GM23338 (cell line): ENCODE measurements around the gene GRIN2A. TPM values are rescaled to one million over a fixed set of nuclear protein-coding genes. Genes with fewer than 3 reads are reported as not detected.

Source experiments
- ATAC-seq: fragments of 200-7000 bp; cut with Tn5 transposase; 3 replicates; pipeline ENCODE4 v1.9.1; 2020
- DNase-seq: peaks from one replicate; pipeline ENCODE4 v3.0.0-alpha.2; 2015; ENCODE audit warnings: low spot score
- H2AFZ ChIP-seq: fragments of 200-600 bp; sonication (generic); 2 replicates; pipeline ENCODE4 v1.8.0; 2016; ENCODE audit warnings: antibody characterized with exemption, mild to moderate bottlenecking, moderate library complexity
- H3F3A ChIP-seq: fragments of 200-600 bp; sonication (generic); replicated peaks from 2 replicates; pipeline ENCODE4 v1.8.0; 2017; ENCODE audit warnings: antibody characterized with exemption, mixed run types, low read depth
- H3K27ac ChIP-seq: fragments of 200-600 bp; sonication (generic); 2 replicates; pipeline ENCODE4 v1.6.1; 2016; ENCODE audit warnings: low read depth
- H3K27me3 ChIP-seq: fragments of 200-600 bp; sonication (generic); 2 replicates; pipeline ENCODE4 v1.8.0; 2016; ENCODE audit warnings: mild to moderate bottlenecking, mixed run types, moderate library complexity; ENCODE audit not compliant: insufficient read depth
- H3K36me3 ChIP-seq: fragments of 200-600 bp; sonication (generic); 2 replicates; pipeline ENCODE4 v1.8.0; 2016; ENCODE audit warnings: mild to moderate bottlenecking; ENCODE audit not compliant: insufficient read depth
- H3K4me1 ChIP-seq: fragments of 200-600 bp; sonication (generic); 2 replicates; pipeline ENCODE4 v1.8.0; 2016; ENCODE audit warnings: mild to moderate bottlenecking, moderate library complexity; ENCODE audit not compliant: insufficient read depth
- H3K4me2 ChIP-seq: fragments of 200-600 bp; sonication (generic); 2 replicates; pipeline ENCODE4 v1.7.1; 2017; ENCODE audit warnings: mixed run types
- H3K4me3 ChIP-seq: fragments of 200-600 bp; sonication (generic); 2 replicates; pipeline ENCODE4 v1.6.1; 2016; ENCODE audit warnings: mixed run types
- H3K79me2 ChIP-seq: fragments of 200-600 bp; sonication (generic); replicated peaks from 2 replicates; pipeline ENCODE4 v1.8.0; 2017; ENCODE audit warnings: mild to moderate bottlenecking; ENCODE audit not compliant: insufficient read depth
- H3K9me2 ChIP-seq: fragments of 200-600 bp; sonication (generic); 2 replicates; pipeline ENCODE4 v1.8.0; 2017; ENCODE audit not compliant: insufficient read depth
- H4K20me1 ChIP-seq: fragments of 200-600 bp; sonication (generic); replicated peaks from 2 replicates; pipeline ENCODE4 v1.8.0; 2017; ENCODE audit warnings: mild to moderate bottlenecking; ENCODE audit not compliant: insufficient read depth
- H3K27ac Mint-ChIP-seq: 2 replicates; pipeline ENCODE4 v1.8.0; 2020; ENCODE audit warnings: inconsistent platforms, mild to moderate bottlenecking, moderate library complexity, mixed read lengths
- H3K27me3 Mint-ChIP-seq: 3 replicates; pipeline ENCODE4 v1.8.0; 2022; ENCODE audit warnings: low read depth, mild to moderate bottlenecking, moderate library complexity, mixed read lengths, inconsistent platforms; ENCODE audit not compliant: insufficient read depth, poor library complexity
- H3K36me3 Mint-ChIP-seq: 3 replicates; pipeline ENCODE4 v1.8.0; 2021; ENCODE audit warnings: low read depth, mild to moderate bottlenecking, inconsistent platforms, moderate library complexity, mixed read lengths
- H3K4me1 Mint-ChIP-seq: 3 replicates; pipeline ENCODE4 v1.8.0; 2020; ENCODE audit warnings: mild to moderate bottlenecking, inconsistent platforms, mixed read lengths
- H3K4me3 Mint-ChIP-seq: 3 replicates; pipeline ENCODE4 v1.8.0; 2021; ENCODE audit warnings: moderate library complexity, mild to moderate bottlenecking, inconsistent platforms, mixed read lengths
- H3K9me3 Mint-ChIP-seq: 3 replicates; pipeline ENCODE4 v1.8.0; 2020; ENCODE audit warnings: moderate library complexity, mild to moderate bottlenecking, inconsistent platforms, mixed read lengths
- EZH2phosphoT487 ChIP-seq: fragments of 200-600 bp; sonication (generic); IDR thresholded peaks from one replicate; pipeline ENCODE4 v1.8.1; 2018; ENCODE audit warnings: antibody characterized with exemption; ENCODE audit not compliant: unreplicated experiment
- NANOG ChIP-seq: IDR thresholded peaks from 2 replicates; pipeline ENCODE4 v1.6.1; 2016; ENCODE audit warnings: antibody characterized with exemption, borderline replicate concordance
- POLR2AphosphoS5 ChIP-seq: IDR thresholded peaks from 2 replicates; pipeline ENCODE4 v1.6.1; 2016; ENCODE audit warnings: antibody characterized with exemption, low read depth
- STAT1 ChIP-seq: IDR thresholded peaks from one replicate; pipeline ENCODE4 v1.6.1; 2016; ENCODE audit warnings: antibody characterized with exemption; ENCODE audit not compliant: unreplicated experiment
- ZNF114 ChIP-seq: fragments of 250-450 bp; sonication (Bioruptor Pico); IDR thresholded peaks from 2 replicates; pipeline ENCODE4 v1.5.0; 2020; ENCODE audit warnings: mild to moderate bottlenecking, moderate library complexity
- ZNF331 ChIP-seq: fragments of 250-450 bp; sonication (Bioruptor Pico); IDR thresholded peaks from 2 replicates; pipeline ENCODE4 v1.5.0; 2020; ENCODE audit warnings: low read depth, mild to moderate bottlenecking, moderate library complexity
- polyA plus RNA-seq: library from polyadenylated mRNA; unstranded; fragments of >200 nt; fragmentation: Nextera tagmentation; extraction: Ambion mirVana; gene quantifications from 2 replicates; pipeline ENCODE4 v1.2.1, GENCODE V29; 2016
- total RNA-seq: library from RNA; depleted of rRNA; stranded (reverse); fragments of >200 nt; shearing (Covaris generic); gene quantifications from 2 replicates; pipeline ENCODE4 v1.2.3, GENCODE V29; 2014
- TF ChIP-seq, protein P1 (sequence below): IDR thresholded peaks from 2 replicates; pipeline ENCODE4 v1.6.1; 2016; ENCODE audit warnings: antibody characterized with exemption
- TF ChIP-seq, protein P2 (sequence below): fragments of 250-450 bp; sonication (Bioruptor Pico); IDR thresholded peaks from 2 replicates; pipeline ENCODE4 v1.5.0; 2020; ENCODE audit warnings: mild to moderate bottlenecking, moderate library complexity
- TF ChIP-seq, protein P3 (sequence below): IDR thresholded peaks from one replicate; pipeline ENCODE4 v1.6.1; 2018; ENCODE audit warnings: antibody characterized with exemption; ENCODE audit not compliant: unreplicated experiment

The GRIN2A gene
- total and polyA plus RNA-seq, 2 experiments from 2014 or later = 0.89 to 5.1 TPM

DNA sequence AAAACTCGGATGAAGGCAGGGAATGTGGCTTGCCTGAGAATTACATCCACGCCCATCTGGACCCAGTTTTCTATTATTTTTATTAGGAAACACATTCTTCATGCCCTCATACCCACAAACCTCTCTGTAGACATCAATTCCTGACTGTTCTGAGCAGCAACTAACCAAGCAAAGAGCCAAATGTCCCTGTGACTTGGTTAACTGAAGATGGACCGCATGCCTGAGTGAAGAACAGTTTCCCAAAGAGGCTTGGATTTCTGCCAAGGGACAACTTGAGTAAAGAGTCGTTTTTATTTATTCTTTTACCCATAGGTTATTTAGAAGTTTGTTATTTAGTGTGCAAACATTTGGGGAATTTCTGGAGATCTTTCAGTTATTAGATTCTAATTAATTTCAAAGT lies 259.8 kb downstream of the GRIN2A start:
- no peak for ATAC-seq
- no peak overlapping the region for H3K27ac ChIP-seq
- no peaks in the 10 kb centered on the region for H3F3A ChIP-seq
- H3K4me3 Mint-ChIP-seq = no peak overlapping the region
- peaks cover 3% of the 10 kb centered on the region for H3K27me3 Mint-ChIP-seq
- H3K36me3 Mint-ChIP-seq = no peaks in the 10 kb centered on the region
- H3K9me3 Mint-ChIP-seq = no peaks in the 10 kb centered on the region
- H2AFZ ChIP-seq = no peak overlapping the region
- TF ChIP-seq ZNF114 (CRISPR knock-in tag) (no peak), STAT1 (no peak), NANOG (no peak), POLR2AphosphoS5 (no peak), ZNF331 (CRISPR knock-in tag) (no peak), EZH2phosphoT487 (no peak)
- TF ChIP-seq, protein P1, sequence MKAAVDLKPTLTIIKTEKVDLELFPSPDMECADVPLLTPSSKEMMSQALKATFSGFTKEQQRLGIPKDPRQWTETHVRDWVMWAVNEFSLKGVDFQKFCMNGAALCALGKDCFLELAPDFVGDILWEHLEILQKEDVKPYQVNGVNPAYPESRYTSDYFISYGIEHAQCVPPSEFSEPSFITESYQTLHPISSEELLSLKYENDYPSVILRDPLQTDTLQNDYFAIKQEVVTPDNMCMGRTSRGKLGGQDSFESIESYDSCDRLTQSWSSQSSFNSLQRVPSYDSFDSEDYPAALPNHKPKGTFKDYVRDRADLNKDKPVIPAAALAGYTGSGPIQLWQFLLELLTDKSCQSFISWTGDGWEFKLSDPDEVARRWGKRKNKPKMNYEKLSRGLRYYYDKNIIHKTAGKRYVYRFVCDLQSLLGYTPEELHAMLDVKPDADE = no peak
- TF ChIP-seq, protein P2, sequence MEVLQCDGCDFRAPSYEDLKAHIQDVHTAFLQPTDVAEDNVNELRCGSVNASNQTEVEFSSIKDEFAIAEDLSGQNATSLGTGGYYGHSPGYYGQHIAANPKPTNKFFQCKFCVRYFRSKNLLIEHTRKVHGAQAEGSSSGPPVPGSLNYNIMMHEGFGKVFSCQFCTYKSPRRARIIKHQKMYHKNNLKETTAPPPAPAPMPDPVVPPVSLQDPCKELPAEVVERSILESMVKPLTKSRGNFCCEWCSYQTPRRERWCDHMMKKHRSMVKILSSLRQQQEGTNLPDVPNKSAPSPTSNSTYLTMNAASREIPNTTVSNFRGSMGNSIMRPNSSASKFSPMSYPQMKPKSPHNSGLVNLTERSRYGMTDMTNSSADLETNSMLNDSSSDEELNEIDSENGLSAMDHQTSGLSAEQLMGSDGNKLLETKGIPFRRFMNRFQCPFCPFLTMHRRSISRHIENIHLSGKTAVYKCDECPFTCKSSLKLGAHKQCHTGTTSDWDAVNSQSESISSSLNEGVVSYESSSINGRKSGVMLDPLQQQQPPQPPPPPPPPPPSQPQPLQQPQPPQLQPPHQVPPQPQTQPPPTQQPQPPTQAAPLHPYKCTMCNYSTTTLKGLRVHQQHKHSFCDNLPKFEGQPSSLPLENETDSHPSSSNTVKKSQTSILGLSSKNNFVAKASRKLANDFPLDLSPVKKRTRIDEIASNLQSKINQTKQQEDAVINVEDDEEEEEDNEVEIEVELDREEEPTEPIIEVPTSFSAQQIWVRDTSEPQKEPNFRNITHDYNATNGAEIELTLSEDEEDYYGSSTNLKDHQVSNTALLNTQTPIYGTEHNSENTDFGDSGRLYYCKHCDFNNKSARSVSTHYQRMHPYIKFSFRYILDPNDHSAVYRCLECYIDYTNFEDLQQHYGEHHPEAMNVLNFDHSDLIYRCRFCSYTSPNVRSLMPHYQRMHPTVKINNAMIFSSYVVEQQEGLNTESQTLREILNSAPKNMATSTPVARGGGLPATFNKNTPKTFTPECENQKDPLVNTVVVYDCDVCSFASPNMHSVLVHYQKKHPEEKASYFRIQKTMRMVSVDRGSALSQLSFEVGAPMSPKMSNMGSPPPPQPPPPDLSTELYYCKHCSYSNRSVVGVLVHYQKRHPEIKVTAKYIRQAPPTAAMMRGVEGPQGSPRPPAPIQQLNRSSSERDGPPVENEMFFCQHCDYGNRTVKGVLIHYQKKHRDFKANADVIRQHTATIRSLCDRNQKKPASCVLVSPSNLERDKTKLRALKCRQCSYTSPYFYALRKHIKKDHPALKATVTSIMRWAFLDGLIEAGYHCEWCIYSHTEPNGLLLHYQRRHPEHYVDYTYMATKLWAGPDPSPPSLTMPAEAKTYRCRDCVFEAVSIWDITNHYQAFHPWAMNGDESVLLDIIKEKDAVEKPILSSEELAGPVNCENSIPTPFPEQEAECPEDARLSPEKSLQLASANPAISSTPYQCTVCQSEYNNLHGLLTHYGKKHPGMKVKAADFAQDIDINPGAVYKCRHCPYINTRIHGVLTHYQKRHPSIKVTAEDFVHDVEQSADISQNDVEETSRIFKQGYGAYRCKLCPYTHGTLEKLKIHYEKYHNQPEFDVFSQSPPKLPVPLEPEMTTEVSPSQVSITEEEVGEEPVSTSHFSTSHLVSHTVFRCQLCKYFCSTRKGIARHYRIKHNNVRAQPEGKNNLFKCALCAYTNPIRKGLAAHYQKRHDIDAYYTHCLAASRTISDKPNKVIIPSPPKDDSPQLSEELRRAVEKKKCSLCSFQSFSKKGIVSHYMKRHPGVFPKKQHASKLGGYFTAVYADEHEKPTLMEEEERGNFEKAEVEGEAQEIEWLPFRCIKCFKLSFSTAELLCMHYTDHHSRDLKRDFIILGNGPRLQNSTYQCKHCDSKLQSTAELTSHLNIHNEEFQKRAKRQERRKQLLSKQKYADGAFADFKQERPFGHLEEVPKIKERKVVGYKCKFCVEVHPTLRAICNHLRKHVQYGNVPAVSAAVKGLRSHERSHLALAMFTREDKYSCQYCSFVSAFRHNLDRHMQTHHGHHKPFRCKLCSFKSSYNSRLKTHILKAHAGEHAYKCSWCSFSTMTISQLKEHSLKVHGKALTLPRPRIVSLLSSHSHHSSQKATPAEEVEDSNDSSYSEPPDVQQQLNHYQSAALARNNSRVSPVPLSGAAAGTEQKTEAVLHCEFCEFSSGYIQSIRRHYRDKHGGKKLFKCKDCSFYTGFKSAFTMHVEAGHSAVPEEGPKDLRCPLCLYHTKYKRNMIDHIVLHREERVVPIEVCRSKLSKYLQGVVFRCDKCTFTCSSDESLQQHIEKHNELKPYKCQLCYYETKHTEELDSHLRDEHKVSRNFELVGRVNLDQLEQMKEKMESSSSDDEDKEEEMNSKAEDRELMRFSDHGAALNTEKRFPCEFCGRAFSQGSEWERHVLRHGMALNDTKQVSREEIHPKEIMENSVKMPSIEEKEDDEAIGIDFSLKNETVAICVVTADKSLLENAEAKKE (CRISPR knock-in tag) = no peak
- TF ChIP-seq, protein P3, sequence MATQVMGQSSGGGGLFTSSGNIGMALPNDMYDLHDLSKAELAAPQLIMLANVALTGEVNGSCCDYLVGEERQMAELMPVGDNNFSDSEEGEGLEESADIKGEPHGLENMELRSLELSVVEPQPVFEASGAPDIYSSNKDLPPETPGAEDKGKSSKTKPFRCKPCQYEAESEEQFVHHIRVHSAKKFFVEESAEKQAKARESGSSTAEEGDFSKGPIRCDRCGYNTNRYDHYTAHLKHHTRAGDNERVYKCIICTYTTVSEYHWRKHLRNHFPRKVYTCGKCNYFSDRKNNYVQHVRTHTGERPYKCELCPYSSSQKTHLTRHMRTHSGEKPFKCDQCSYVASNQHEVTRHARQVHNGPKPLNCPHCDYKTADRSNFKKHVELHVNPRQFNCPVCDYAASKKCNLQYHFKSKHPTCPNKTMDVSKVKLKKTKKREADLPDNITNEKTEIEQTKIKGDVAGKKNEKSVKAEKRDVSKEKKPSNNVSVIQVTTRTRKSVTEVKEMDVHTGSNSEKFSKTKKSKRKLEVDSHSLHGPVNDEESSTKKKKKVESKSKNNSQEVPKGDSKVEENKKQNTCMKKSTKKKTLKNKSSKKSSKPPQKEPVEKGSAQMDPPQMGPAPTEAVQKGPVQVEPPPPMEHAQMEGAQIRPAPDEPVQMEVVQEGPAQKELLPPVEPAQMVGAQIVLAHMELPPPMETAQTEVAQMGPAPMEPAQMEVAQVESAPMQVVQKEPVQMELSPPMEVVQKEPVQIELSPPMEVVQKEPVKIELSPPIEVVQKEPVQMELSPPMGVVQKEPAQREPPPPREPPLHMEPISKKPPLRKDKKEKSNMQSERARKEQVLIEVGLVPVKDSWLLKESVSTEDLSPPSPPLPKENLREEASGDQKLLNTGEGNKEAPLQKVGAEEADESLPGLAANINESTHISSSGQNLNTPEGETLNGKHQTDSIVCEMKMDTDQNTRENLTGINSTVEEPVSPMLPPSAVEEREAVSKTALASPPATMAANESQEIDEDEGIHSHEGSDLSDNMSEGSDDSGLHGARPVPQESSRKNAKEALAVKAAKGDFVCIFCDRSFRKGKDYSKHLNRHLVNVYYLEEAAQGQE = no peak
- DNase-seq = no peak
- no peaks in the 10 kb centered on the region for H3K27me3 ChIP-seq
- H3K27ac Mint-ChIP-seq = no peak overlapping the region
- no peaks in the 10 kb centered on the region for H4K20me1 ChIP-seq
- peaks cover 7% of the 10 kb centered on the region for H3K4me1 Mint-ChIP-seq
- no peak overlapping the region for H3K4me3 ChIP-seq
- H3K4me2 ChIP-seq = no peak overlapping the region
- no peaks in the 10 kb centered on the region for H3K36me3 ChIP-seq
- H3K79me2 ChIP-seq = no peaks in the 10 kb centered on the region
- H3K4me1 ChIP-seq = no peaks in the 10 kb centered on the region
- 0 out of 2 replicates have a peak, but pooled peaks cover 4% of the 10 kb centered on the region for H3K9me2 ChIP-seq
